GM12801 (cell line): Measurements from ENCODE around the gene ROBO2.

ENCODE experiments used
- TF ChIP-seq, protein P1 (sequence below): IDR thresholded peaks from one replicate; pipeline ENCODE4 v1.5.1; 2011; ENCODE audit warnings: control low read depth; ENCODE audit not compliant: insufficient read length; ENCODE audit errors: extremely low read depth

Gene ROBO2

GRCh38 chr3:77026904-77027634, 12.8 kb upstream of the ROBO2 start:
- TF ChIP-seq, protein P1, sequence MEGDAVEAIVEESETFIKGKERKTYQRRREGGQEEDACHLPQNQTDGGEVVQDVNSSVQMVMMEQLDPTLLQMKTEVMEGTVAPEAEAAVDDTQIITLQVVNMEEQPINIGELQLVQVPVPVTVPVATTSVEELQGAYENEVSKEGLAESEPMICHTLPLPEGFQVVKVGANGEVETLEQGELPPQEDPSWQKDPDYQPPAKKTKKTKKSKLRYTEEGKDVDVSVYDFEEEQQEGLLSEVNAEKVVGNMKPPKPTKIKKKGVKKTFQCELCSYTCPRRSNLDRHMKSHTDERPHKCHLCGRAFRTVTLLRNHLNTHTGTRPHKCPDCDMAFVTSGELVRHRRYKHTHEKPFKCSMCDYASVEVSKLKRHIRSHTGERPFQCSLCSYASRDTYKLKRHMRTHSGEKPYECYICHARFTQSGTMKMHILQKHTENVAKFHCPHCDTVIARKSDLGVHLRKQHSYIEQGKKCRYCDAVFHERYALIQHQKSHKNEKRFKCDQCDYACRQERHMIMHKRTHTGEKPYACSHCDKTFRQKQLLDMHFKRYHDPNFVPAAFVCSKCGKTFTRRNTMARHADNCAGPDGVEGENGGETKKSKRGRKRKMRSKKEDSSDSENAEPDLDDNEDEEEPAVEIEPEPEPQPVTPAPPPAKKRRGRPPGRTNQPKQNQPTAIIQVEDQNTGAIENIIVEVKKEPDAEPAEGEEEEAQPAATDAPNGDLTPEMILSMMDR, result no peak

- TF ChIP-seq, protein P1, result no peak
Observed at GRCh38 chr3:77028005-77028404, 11.9 kb upstream of the ROBO2 start.

DNA sequence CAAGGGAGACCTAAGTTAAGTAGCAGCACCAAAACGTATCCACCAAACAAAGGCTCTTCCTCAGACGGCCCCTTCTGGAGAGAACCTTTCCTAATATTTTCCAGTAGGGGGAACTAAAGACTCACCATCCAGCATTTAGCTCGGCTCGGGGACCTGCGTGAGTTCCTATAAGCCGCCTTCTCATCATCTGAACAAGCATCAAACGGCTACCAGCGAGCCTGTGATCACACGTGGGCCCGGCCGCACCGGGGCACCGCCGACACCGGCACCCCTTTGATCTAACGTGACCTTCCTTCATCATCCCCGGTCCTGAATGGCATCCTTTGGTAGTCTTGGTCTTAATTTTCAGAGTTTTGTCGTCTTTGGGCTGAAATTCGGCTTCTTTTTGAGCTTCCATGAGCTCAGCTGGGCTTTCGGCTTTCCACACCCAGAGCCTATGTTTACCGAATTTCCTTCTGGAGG, 1.4 kb upstream of the ROBO2 start:
- TF ChIP-seq, protein P1, result no peak

- TF ChIP-seq, protein P1, result no peak
Observed at GRCh38 chr3:77038930-77039605, 831 bp upstream of the ROBO2 start.

DNA sequence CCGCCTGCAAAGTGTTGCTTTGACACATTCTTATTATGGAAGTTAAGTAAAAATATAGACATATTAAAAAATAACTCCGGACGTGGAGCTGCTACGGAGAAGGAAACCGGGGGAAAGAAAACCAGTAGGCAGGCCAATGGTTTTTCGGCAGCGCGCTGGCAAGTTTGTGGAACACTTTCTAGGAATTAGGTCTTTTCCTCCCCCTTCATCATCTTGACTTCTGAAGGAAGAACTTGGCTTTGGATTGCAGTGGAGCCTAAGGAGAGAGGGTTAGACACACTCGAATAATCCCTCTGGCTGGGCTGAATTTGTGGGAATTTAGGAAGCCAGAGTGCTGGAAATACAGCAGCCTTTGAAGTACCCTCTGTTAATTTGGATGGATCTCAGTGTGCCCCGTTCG, 317 bp downstream of the ROBO2 start:
- TF ChIP-seq, protein P1, result no peak

DNA sequence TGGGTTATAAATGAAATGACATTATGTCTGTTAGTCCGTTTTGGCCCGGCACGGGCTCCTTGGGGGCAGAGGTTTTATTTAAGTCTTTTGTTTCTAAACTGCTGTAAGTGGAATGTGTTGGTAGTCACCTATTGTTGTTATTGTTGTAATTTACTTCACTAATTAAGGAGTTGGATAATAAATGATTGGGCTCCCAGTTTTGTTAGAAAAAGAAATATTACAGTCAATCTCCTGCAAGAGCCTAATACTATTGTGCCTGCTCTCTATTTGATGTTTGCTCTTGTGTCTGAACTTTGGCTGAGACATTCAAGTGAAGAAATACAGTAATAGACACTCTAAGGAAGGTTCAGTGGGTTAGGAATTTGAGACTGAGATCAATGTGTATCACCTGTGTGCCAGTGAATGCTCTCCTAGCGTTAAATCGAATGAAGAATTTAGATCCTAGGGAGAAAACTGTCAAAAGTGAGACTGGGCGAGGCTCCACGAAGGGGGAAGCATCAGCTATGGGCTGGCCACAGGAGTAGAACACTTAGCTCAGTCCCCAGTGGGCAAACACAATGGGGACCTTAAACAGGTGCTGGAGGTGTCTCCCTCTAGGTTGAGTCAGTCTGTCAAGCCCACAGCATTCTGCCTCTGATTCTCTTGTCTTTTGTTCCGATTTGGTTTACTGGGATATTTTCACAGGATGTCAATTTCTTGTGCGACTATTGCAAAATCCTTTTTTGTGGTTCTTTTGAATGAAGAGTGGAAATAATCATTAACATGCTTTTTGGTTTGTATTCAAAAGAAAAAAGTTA, 1.2 kb downstream of the ROBO2 start:
- TF ChIP-seq, protein P1, result no peak

DNA sequence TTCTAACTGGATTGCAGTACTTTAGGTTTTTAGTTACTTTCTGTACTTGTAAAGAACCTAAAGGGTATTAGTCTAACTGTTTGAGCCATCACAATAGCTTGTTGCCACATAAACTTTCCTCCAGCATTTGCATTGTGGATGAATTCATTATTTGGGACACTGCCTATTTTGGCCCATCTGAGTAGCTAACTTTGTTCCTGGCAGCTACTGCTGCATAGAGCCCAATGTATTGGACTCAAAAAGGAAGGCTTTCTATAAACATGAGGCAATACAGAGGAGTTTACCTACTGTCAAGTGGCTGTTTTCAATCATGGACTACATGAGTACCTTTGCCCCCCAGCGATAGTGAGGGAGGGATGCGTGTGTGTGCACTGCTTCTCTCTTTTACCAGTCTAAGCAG, 1.9 kb downstream of the ROBO2 start:
- TF ChIP-seq, protein P1, result no peak
